OCI-LY7 (cell line): ENCODE data around the gene CLEC20A. TPM values are rescaled to one million over a fixed set of nuclear protein-coding genes. Genes with fewer than 3 reads are reported as not detected.

ENCODE experiments used
- BruUV-seq: library from RNA; stranded (reverse); fragments of 400-500 nt; replicated peaks from 2 replicates; lab custom pipeline; 2021; lab: Mats Ljungman, UMichigan
- CTCF ChIA-PET: fragments of 300-600 bp; sonication (Branson Sonifier 250); formaldehyde crosslinking; loops from one replicate; lab custom pipeline; 2022; ENCODE audit warnings: antibody characterized with exemption; ENCODE audit not compliant: unreplicated experiment; lab: Charles Lee
- POLR2A ChIA-PET: fragments of 300-600 bp; sonication (Branson Sonifier 250); formaldehyde crosslinking; loops from one replicate; lab custom pipeline; 2022; ENCODE audit warnings: antibody characterized with exemption; lab: Charles Lee
- DNase-seq: peaks from one replicate; pipeline ENCODE4 v3.0.0-alpha.2; 2015; ENCODE audit warnings: low spot score
- H2AFZ ChIP-seq: fragments of 200-600 bp; sonication (generic), shearing (Covaris generic); 2 replicates; pipeline ENCODE4 v1.6.1; 2014; ENCODE audit warnings: mild to moderate bottlenecking, antibody characterized with exemption, low read length, moderate library complexity
- H3K27ac ChIP-seq: fragments of 200-600 bp; sonication (generic); 2 replicates; pipeline ENCODE4 v1.5.1; 2014; ENCODE audit warnings: mixed run types, low read depth, mild to moderate bottlenecking, moderate library complexity, low read length, inconsistent platforms; ENCODE audit not compliant: poor library complexity, severe bottlenecking
- H3K36me3 ChIP-seq: fragments of 200-600 bp; sonication (generic); 2 replicates; pipeline ENCODE4 v1.6.1; 2014; ENCODE audit warnings: mild to moderate bottlenecking, antibody characterized with exemption, low read length, moderate library complexity, mixed read lengths; ENCODE audit not compliant: insufficient read depth
- H3K4me1 ChIP-seq: fragments of 200-600 bp; sonication (generic); 2 replicates; pipeline ENCODE4 v1.5.1; 2014; ENCODE audit warnings: mild to moderate bottlenecking, low read length; ENCODE audit not compliant: insufficient read depth, poor library complexity, severe bottlenecking
- H3K4me2 ChIP-seq: fragments of 200-600 bp; sonication (generic); 2 replicates; pipeline ENCODE4 v1.6.1; 2014; ENCODE audit warnings: mild to moderate bottlenecking, low read length
- H3K4me3 ChIP-seq: fragments of 200-600 bp; sonication (generic); 2 replicates; pipeline ENCODE4 v1.5.1; 2014; ENCODE audit warnings: mild to moderate bottlenecking, low read depth, low read length; ENCODE audit not compliant: poor library complexity, severe bottlenecking
- H3K79me2 ChIP-seq: fragments of 200-600 bp; sonication (generic); 2 replicates; pipeline ENCODE4 v1.6.1; 2016; ENCODE audit warnings: low read depth, mild to moderate bottlenecking, low read length, moderate library complexity, mixed read lengths; ENCODE audit not compliant: insufficient read depth
- H3K9me2 ChIP-seq: fragments of 200-600 bp; sonication (generic); 2 replicates; pipeline ENCODE4 v1.6.1; 2016; ENCODE audit warnings: mild to moderate bottlenecking, low read length, mixed read lengths; ENCODE audit not compliant: insufficient read depth
- H3K9me3 ChIP-seq: fragments of 200-600 bp; sonication (generic); 2 replicates; pipeline ENCODE4 v1.6.1; 2014; ENCODE audit warnings: mild to moderate bottlenecking, mixed run types, low read length, mixed read lengths
- H4K20me1 ChIP-seq: fragments of 200-600 bp; sonication (generic); 2 replicates; pipeline ENCODE4 v1.6.1; 2014; ENCODE audit warnings: mild to moderate bottlenecking, antibody characterized with exemption, low read length, moderate library complexity, mixed read lengths; ENCODE audit not compliant: insufficient read depth
- CTCF ChIP-seq: fragments of 200-600 bp; sonication (generic); conservative IDR thresholded peaks from 2 replicates; pipeline ENCODE4 v1.5.1; 2014; ENCODE audit warnings: mild to moderate bottlenecking, antibody characterized with exemption, low read length, moderate library complexity, mixed read lengths
- EZH2phosphoT487 ChIP-seq: fragments of 200-600 bp; sonication (generic); IDR thresholded peaks from 2 replicates; pipeline ENCODE4 v1.6.1; 2018; ENCODE audit warnings: low read depth, borderline replicate concordance, mild to moderate bottlenecking, mixed run types, antibody characterized with exemption, low read length, moderate library complexity, mixed read lengths
- intact Hi-C: fragments of 100-400 bp; cut with micrococcal nuclease; formaldehyde crosslinking; loops from one replicate; pipeline ENCODE4 v1.10.0; 2022; ENCODE audit not compliant: unreplicated experiment
- total RNA-seq, 2 experiments: library from RNA; depleted of rRNA in 1 of 2; stranded (reverse); fragments of >200 nt in 1 of 2; shearing (Covaris generic) in 1 of 2; gene quantifications; 2 replicates each; pipeline ENCODE4 v1.2.3, GENCODE V29; 2014 to 2022

CLEC20A gene
- total RNA-seq, 2 experiments from 2014 or later, result not detected

GRCh38 chr1:178528228-178528952 lies 31.6 kb upstream of the CLEC20A start:
- H3K4me2 ChIP-seq, result no peak overlapping the region
- no peak overlapping the region for H3K27ac ChIP-seq
- no peaks in the 10 kb centered on the region for H3K9me2 ChIP-seq
- no peaks in the 10 kb centered on the region for H4K20me1 ChIP-seq
- H3K36me3 ChIP-seq, result no peaks in the 10 kb centered on the region
- H3K4me3 ChIP-seq, result no peak overlapping the region
- no peak for DNase-seq
- no peaks in the 10 kb centered on the region for H3K79me2 ChIP-seq
- H3K4me1 ChIP-seq, result no peaks in the 10 kb centered on the region
- no TSS peak for BruUV-seq
- no peaks in the 10 kb centered on the region for H3K9me3 ChIP-seq
- intact Hi-C loops, result no loop called here
- CTCF ChIA-PET, result interaction anchor here (3.1 kb wide), 1 partner anchor 475 kb away, joined by 13 read pairs; no protein-coding TSS in a partner anchor
- no peak for TF ChIP-seq CTCF
- TF ChIP-seq EZH2phosphoT487, result no peak
- H2AFZ ChIP-seq, result no peak overlapping the region
- POLR2A ChIA-PET, result interaction anchor here (0.7 to 1.0 kb wide), 2 partner anchors 476 to 490 kb away, joined by 3 read pairs; no protein-coding TSS in a partner anchor

- ChIA-PET CTCF (interaction anchor here (3.1 kb wide), 1 partner anchor 476 kb away, joined by 13 read pairs; no protein-coding TSS in a partner anchor), POLR2A (interaction anchor here (0.6 to 1.3 kb wide), 3 partner anchors 12 to 477 kb away, joined by 3 to 5 read pairs (median 3); no protein-coding TSS in a partner anchor)
- no peak overlapping the region for H3K4me2 ChIP-seq
- H4K20me1 ChIP-seq, result no peaks in the 10 kb centered on the region
- H2AFZ ChIP-seq, result no peak overlapping the region
- no peaks in the 10 kb centered on the region for H3K4me1 ChIP-seq
- H3K27ac ChIP-seq, result no peak overlapping the region
- intact Hi-C loops, result no loop called here
- DNase-seq, result no peak
- no peak for TF ChIP-seq CTCF
- TF ChIP-seq EZH2phosphoT487, result no peak
- H3K4me3 ChIP-seq, result no peak overlapping the region
- BruUV-seq, result no TSS peak
- no peaks in the 10 kb centered on the region for H3K36me3 ChIP-seq
- no peaks in the 10 kb centered on the region for H3K79me2 ChIP-seq
- H3K9me2 ChIP-seq, result no peaks in the 10 kb centered on the region
- no peaks in the 10 kb centered on the region for H3K9me3 ChIP-seq
These were observed 30.4 kb upstream of the CLEC20A start for GRCh38 chr1:178527117-178527516.

- Histone ChIP-seq H3K79me2 (no peaks in the 10 kb centered on the region), H3K36me3 (no peaks in the 10 kb centered on the region), H3K27ac (no peak overlapping the region), H3K9me3 (no peaks in the 10 kb centered on the region), H3K9me2 (no peaks in the 10 kb centered on the region), H3K4me1 (no peaks in the 10 kb centered on the region), H4K20me1 (no peaks in the 10 kb centered on the region), H3K4me2 (no peak overlapping the region), H3K4me3 (no peak overlapping the region), H2AFZ (no peak overlapping the region)
- BruUV-seq, result no TSS peak
- CTCF ChIA-PET, result no interaction called here
- TF ChIP-seq EZH2phosphoT487 (no peak), CTCF (no peak)
- DNase-seq, result no peak
- POLR2A ChIA-PET, result no interaction called here
- intact Hi-C loops, result no loop called here
These were observed 24.5 kb upstream of the CLEC20A start for GRCh38 chr1:178521241-178521640.
